ENCODE measurements around the gene SUPT3H. TPM values are rescaled to one million over a fixed set of nuclear protein-coding genes. Genes with fewer than 3 reads are reported as not detected.
"Not testable (repeated sequence)": the region's sequence is repeated elsewhere in the genome, so short reads cannot be mapped to it uniquely, and the experiment has no call there.

SUPT3H gene
- total RNA-seq, 1 donor = 7.1 TPM

DNA sequence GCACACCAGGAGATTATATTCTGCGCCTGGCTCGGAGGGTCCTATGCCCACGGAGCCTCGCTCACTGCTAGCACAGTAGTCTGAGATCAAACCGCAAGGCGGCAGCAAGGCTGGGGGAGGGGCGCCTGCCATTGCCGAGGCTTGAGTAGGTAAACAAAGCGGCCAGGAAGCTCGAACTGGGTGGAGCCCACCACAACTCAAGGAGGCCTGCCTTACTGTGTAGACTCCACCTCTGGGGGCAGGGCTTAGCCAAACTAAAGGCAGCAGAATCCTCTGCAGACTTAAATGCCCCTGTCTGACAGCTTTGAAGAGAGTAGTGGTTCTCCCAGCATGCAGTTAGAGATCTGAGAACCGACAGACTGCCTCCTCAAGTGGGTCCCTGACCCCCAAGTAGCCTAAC, 477.4 kb downstream of the SUPT3H start:
- H3K4me3 ChIP-seq (ENCODE audit: low read length); H3K27me3 ChIP-seq (ENCODE audit: insufficient read depth, low read length); H3K9me3 ChIP-seq (ENCODE audit: low read depth, low read length); H3K4me1 ChIP-seq (ENCODE audit: insufficient read depth, low read length): not testable (repeated sequence)

- Histone ChIP-seq H3K4me1 (ENCODE audit: insufficient read depth, low read length) (no peaks in the 10 kb centered on the region), H3K4me3 (ENCODE audit: low read length) (no peak overlapping the region), H3K27me3 (ENCODE audit: insufficient read depth, low read length) (no peaks in the 10 kb centered on the region), H3K9me3 (ENCODE audit: low read depth, low read length) (no peaks in the 10 kb centered on the region)
Observed at GRCh38 chr6:44898296-44898930, 479.3 kb downstream of the SUPT3H start.

DNA sequence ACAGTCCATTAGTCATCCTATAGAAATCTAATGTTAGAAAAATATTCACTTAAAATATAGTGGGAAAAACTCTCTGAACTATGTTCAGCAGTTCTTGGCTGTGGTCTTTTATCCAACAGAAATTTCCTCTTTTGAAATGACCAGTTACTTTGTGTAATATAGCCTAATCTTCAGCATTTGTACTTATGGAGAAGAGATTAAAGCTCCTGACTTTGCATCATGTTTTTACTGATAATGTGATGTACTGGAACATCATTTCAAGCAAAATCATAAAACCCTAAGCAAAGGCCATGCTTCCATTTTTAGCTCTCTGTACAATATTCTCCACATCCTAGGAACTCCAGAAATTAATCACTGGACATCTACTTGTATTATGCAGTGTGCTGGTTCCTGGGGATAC, 480.4 kb downstream of the SUPT3H start:
- Histone ChIP-seq H3K9me3 (ENCODE audit: low read depth, low read length) (no peaks in the 10 kb centered on the region), H3K4me3 (ENCODE audit: low read length) (no peak overlapping the region), H3K4me1 (ENCODE audit: insufficient read depth, low read length) (no peaks in the 10 kb centered on the region), H3K27me3 (ENCODE audit: insufficient read depth, low read length) (no peaks in the 10 kb centered on the region)

DNA sequence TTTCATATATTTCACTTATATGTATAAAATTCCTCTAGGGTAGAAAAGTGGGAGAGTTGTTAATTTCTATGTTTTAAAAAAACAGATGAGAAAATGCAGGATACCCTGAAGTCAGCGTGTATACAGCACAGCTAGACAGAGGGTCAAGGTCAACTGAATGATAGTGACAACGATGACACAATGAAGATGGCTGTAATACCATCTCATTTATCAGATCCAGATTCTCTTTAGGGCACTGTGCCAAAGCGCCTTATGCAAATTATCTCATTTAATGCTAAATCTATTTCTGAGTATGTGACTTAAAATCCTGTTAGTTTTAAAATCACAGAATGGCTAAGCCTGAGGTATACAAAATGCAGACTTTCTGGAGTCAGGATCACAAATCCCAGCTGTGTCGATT, 481.0 kb downstream of the SUPT3H start:
- no peaks in the 10 kb centered on the region for H3K9me3 ChIP-seq (ENCODE audit: low read depth, low read length)
- no peaks in the 10 kb centered on the region for H3K4me1 ChIP-seq (ENCODE audit: insufficient read depth, low read length)
- H3K4me3 ChIP-seq (ENCODE audit: low read length) = no peak overlapping the region
- H3K27me3 ChIP-seq (ENCODE audit: insufficient read depth, low read length) = no peaks in the 10 kb centered on the region

GRCh38 chr6:44892579-44892978, 485.2 kb downstream of the SUPT3H start:
- H3K4me3 ChIP-seq (ENCODE audit: low read length) = no peak overlapping the region
- no peaks in the 10 kb centered on the region for H3K4me1 ChIP-seq (ENCODE audit: insufficient read depth, low read length)
- H3K9me3 ChIP-seq (ENCODE audit: low read depth, low read length) = no peaks in the 10 kb centered on the region
- no peaks in the 10 kb centered on the region for H3K27me3 ChIP-seq (ENCODE audit: insufficient read depth, low read length)

GRCh38 chr6:44879071-44879470, 498.7 kb downstream of the SUPT3H start:
- H3K4me1 ChIP-seq (ENCODE audit: insufficient read depth, low read length); H3K4me3 ChIP-seq (ENCODE audit: low read length); H3K27me3 ChIP-seq (ENCODE audit: insufficient read depth, low read length); H3K9me3 ChIP-seq (ENCODE audit: low read depth, low read length): not testable (repeated sequence)

- not testable (repeated sequence) for H3K4me1 ChIP-seq (ENCODE audit: insufficient read depth, low read length); H3K9me3 ChIP-seq (ENCODE audit: low read depth, low read length); H3K27me3 ChIP-seq (ENCODE audit: insufficient read depth, low read length); H3K4me3 ChIP-seq (ENCODE audit: low read length)
Observed at GRCh38 chr6:44876638-44877037, 501.1 kb downstream of the SUPT3H start.

- Histone ChIP-seq H3K4me3 (ENCODE audit: low read length) (no peak overlapping the region), H3K4me1 (ENCODE audit: insufficient read depth, low read length) (no peaks in the 10 kb centered on the region), H3K27me3 (ENCODE audit: insufficient read depth, low read length) (no peaks in the 10 kb centered on the region), H3K9me3 (ENCODE audit: low read depth, low read length) (no peaks in the 10 kb centered on the region)
Observed at GRCh38 chr6:44869321-44869897, 508.3 kb downstream of the SUPT3H start.

GRCh38 chr6:44868910-44869309, 508.8 kb downstream of the SUPT3H start:
- no peaks in the 10 kb centered on the region for H3K4me1 ChIP-seq (ENCODE audit: insufficient read depth, low read length)
- H3K4me3 ChIP-seq (ENCODE audit: low read length) = no peak overlapping the region
- no peaks in the 10 kb centered on the region for H3K27me3 ChIP-seq (ENCODE audit: insufficient read depth, low read length)
- no peaks in the 10 kb centered on the region for H3K9me3 ChIP-seq (ENCODE audit: low read depth, low read length)

- Histone ChIP-seq H3K4me3 (ENCODE audit: low read length) (no peak overlapping the region), H3K4me1 (ENCODE audit: insufficient read depth, low read length) (no peaks in the 10 kb centered on the region), H3K9me3 (ENCODE audit: low read depth, low read length) (no peaks in the 10 kb centered on the region)
Observed at GRCh38 chr6:44868335-44868668, 509.4 kb downstream of the SUPT3H start.

DNA sequence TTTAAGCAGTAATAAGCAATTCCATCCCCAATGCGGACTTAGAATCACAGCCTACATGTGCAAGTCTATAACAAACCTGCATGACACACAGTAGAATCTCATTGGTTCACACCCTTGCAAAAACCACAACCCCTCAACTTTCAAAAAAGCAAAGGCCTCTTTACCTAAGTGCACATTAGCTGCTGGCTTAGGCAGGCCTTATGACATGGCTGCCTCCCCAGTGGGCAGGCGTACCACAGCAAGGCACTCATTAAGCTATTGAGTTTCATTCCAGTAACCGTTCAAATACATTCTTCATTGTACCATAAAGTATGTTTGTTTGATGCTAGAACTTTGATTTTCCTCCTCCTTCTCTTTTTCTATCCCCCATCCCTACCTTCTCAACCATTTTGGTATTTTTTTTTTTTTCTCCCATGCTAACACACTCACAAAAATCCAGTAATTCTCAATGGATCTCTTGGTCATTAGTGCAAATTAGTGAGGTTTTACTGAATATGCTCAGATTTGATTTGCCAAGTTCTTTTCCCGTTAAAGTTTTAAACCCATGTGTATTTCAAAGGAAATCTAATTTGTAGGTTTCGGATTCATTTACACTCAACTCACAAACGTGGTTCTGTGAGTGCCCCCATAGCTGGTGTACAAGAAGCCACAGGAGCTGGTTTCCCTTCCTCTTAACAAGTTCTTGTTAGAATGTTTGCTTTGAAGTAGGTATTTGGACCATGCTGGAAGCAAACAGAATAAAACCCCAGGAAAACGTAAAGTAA, 510.0 kb downstream of the SUPT3H start:
- Histone ChIP-seq H3K4me1 (ENCODE audit: insufficient read depth, low read length) (no peaks in the 10 kb centered on the region), H3K27me3 (ENCODE audit: insufficient read depth, low read length) (no peaks in the 10 kb centered on the region), H3K9me3 (ENCODE audit: low read depth, low read length) (no peaks in the 10 kb centered on the region), H3K4me3 (ENCODE audit: low read length) (no peak overlapping the region)

More at GRCh38 chr6:44868335-44868668, 509.4 kb downstream of the SUPT3H start:
- H3K27me3 ChIP-seq (ENCODE audit: insufficient read depth, low read length) = no peaks in the 10 kb centered on the region

GRCh38 chr6:44865184-44865583, 512.5 kb downstream of the SUPT3H start:
- H3K27me3 ChIP-seq (ENCODE audit: insufficient read depth, low read length); H3K4me1 ChIP-seq (ENCODE audit: insufficient read depth, low read length); H3K9me3 ChIP-seq (ENCODE audit: low read depth, low read length); H3K4me3 ChIP-seq (ENCODE audit: low read length): not testable (repeated sequence)

GRCh38 chr6:44859901-44860410, 517.8 kb downstream of the SUPT3H start:
- H3K9me3 ChIP-seq (ENCODE audit: low read depth, low read length) = no peaks in the 10 kb centered on the region
- H3K4me1 ChIP-seq (ENCODE audit: insufficient read depth, low read length) = no peaks in the 10 kb centered on the region
- no peak overlapping the region for H3K4me3 ChIP-seq (ENCODE audit: low read length)
- H3K27me3 ChIP-seq (ENCODE audit: insufficient read depth, low read length) = no peaks in the 10 kb centered on the region

DNA sequence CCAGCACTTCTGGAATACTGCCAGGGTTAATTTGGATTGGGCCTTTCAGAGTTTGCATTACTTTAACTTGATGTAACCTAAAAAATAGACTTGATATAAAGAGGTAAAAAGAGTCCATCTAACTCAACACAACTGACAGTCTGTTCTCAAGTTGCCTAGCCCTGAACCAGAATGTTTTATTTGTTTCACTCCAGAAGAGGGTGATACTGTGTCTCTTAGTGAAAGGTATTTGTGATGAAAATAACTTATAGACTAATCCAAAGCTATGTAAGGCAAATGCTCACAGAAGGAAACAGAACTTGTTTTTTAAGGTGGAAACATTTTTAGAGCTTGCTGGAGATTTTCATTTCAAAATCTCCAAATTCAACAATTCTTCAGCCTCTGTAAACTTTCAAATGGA, 518.7 kb downstream of the SUPT3H start:
- Histone ChIP-seq H3K27me3 (ENCODE audit: insufficient read depth, low read length) (no peaks in the 10 kb centered on the region), H3K4me3 (ENCODE audit: low read length) (no peak overlapping the region), H3K4me1 (ENCODE audit: insufficient read depth, low read length) (no peaks in the 10 kb centered on the region), H3K9me3 (ENCODE audit: low read depth, low read length) (no peaks in the 10 kb centered on the region)

DNA sequence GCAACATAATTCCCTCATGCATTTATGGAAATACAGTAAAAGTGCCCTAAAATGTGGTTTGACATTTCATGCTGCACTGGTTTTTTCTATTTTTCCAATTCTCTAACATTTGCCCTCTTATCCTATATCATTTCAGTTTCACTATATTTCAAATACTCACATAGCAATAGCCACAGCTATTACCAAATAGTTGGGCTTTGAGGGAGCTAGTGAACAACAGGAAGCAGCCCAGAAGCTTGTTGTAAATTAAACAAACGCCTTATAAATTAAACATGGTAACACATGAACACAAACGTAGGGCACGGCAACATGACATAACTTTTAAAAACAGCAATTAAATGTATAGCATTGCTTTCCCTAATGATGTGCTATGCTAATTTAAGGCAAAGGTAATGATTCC, 521.3 kb downstream of the SUPT3H start:
- Histone ChIP-seq H3K4me1 (ENCODE audit: insufficient read depth, low read length) (no peaks in the 10 kb centered on the region), H3K4me3 (ENCODE audit: low read length) (no peak overlapping the region), H3K27me3 (ENCODE audit: insufficient read depth, low read length) (no peaks in the 10 kb centered on the region), H3K9me3 (ENCODE audit: low read depth, low read length) (no peaks in the 10 kb centered on the region)
